Upper lobe of right lung (tissue), 1 donor: ENCODE measurements around the gene SERPINB3. TPM values are rescaled to one million over a fixed set of nuclear protein-coding genes. Genes with fewer than 3 reads are reported as not detected.

Experiments
- ATAC-seq: fragments of 200-7000 bp; cut with Tn5 transposase; one replicate; pipeline ENCODE4 v1.9.1; 2020; ENCODE audit warnings: mild to moderate bottlenecking, moderate library complexity
- DNase-seq: peaks from one replicate; pipeline ENCODE4 v3.0.0-alpha.2; 2020
- H3K27ac ChIP-seq: fragments of 200-600 bp; one replicate; pipeline ENCODE4 v1.8.0; 2022
- H3K27me3 ChIP-seq: fragments of 200-600 bp; one replicate; pipeline ENCODE4 v1.8.0; 2022; ENCODE audit warnings: mild to moderate bottlenecking
- H3K36me3 ChIP-seq: fragments of 200-600 bp; one replicate; pipeline ENCODE4 v1.8.0; 2022
- H3K4me1 ChIP-seq: fragments of 200-600 bp; one replicate; pipeline ENCODE4 v1.8.0; 2022
- H3K4me3 ChIP-seq: fragments of 200-600 bp; one replicate; pipeline ENCODE4 v1.8.0; 2022; ENCODE audit warnings: mild to moderate bottlenecking
- H3K9me3 ChIP-seq: fragments of 200-600 bp; one replicate; pipeline ENCODE4 v1.8.0; 2022
- intact Hi-C: fragments of 100-400 bp; cut with DNase I; formaldehyde crosslinking; loops from one replicate; pipeline ENCODE4 v1.11.0; 2022
- total RNA-seq: library from RNA; stranded (reverse); fragmentation: NEBNext Ultra II Directional; extraction: Animal tissue kit (Norgen Biotek cat#: 25700); gene quantifications from one replicate; pipeline ENCODE4 v1.2.1, GENCODE V29; 2021
- TF ChIP-seq, protein P1 (sequence below): fragments of 200-600 bp; IDR thresholded peaks from one replicate; pipeline ENCODE4 v1.8.0; 2022; ENCODE audit warnings: antibody characterized with exemption
- donor health status: DM: no; HTN: yes; CAD: no; lungs with severe emphysema.

Gene SERPINB3
- total RNA-seq, 1 donor from 2014 or later: not detected

DNA sequence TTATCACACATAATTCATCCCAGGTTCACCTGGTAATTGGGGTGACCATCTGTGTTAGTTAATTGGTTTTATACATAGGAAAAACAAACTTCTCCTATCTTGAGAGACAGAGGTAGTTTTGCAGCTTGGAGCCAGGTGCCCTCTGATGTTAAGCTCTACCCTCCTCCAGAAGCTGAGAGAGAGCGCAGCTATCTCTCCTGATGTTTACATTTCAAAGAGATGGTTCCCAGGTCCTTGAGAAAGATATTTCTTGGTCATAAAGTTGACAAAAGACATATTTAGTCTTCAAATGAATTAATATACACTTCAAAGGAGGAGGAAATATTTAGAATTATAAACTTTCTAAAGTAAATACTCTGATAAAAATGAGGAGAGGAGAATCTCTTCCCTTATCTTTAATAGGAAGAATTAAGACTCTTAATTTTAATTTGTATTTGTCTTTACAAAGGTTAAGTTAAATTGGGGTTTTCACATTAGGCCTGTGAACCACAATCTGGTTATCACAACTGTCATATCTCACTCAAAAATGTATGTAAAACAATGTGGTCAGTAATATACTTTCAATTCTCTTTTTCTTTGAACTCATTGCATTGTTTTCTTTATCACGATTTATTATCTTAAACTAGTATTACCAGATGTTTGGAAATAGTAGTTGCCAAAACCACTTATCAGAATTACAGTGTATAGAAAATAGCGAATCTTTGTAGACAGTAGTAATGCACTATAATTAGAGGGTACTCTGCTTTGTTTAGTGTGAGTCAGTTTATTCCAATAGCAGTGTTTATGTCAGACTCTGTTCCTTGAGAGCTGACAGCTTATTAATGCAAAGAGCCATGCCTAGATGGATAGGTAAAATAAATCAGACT lies 44.4 kb downstream of the SERPINB3 start:
- no peak for DNase-seq

DNA sequence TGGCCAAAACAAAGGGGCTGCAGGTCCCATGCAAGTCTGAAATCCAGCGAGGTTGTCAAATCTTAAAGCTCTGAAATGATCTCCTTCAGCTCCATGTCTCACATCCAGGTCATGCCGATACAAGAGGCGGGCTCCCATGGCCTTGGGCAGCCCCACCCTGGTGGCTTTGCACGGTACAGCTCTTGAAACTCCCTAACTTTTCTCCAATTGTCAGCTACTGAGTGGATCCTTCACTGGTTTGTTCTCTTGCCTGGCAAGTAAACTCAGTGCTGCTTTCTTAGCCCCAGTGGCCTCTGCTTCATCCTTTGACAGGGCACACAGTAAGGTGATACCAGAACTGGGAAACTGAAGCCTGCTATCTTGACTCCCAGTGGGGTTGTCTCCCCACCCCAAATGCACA lies 48.3 kb downstream of the SERPINB3 start:
- ATAC-seq (no peak), DNase-seq (no peak)
- H3K4me3 ChIP-seq: no peak overlapping the region
- no peaks in the 10 kb centered on the region for H3K36me3 ChIP-seq
- no peaks in the 10 kb centered on the region for H3K27me3 ChIP-seq
- intact Hi-C loops: no loop called here
- H3K4me1 ChIP-seq: no peaks in the 10 kb centered on the region
- H3K9me3 ChIP-seq: no peaks in the 10 kb centered on the region
- H3K27ac ChIP-seq: no peak overlapping the region
- TF ChIP-seq, protein P1, sequence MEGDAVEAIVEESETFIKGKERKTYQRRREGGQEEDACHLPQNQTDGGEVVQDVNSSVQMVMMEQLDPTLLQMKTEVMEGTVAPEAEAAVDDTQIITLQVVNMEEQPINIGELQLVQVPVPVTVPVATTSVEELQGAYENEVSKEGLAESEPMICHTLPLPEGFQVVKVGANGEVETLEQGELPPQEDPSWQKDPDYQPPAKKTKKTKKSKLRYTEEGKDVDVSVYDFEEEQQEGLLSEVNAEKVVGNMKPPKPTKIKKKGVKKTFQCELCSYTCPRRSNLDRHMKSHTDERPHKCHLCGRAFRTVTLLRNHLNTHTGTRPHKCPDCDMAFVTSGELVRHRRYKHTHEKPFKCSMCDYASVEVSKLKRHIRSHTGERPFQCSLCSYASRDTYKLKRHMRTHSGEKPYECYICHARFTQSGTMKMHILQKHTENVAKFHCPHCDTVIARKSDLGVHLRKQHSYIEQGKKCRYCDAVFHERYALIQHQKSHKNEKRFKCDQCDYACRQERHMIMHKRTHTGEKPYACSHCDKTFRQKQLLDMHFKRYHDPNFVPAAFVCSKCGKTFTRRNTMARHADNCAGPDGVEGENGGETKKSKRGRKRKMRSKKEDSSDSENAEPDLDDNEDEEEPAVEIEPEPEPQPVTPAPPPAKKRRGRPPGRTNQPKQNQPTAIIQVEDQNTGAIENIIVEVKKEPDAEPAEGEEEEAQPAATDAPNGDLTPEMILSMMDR: no peak

More for the DNA sequence above, 44.4 kb downstream of the SERPINB3 start:
- intact Hi-C loops: no loop called here
- H3K27me3 ChIP-seq: no peaks in the 10 kb centered on the region
- no peak for ATAC-seq
- H3K36me3 ChIP-seq: no peaks in the 10 kb centered on the region
- H3K4me1 ChIP-seq: no peaks in the 10 kb centered on the region
- no peaks in the 10 kb centered on the region for H3K9me3 ChIP-seq
- no peak overlapping the region for H3K4me3 ChIP-seq
- no peak overlapping the region for H3K27ac ChIP-seq
- TF ChIP-seq, protein P1: no peak

DNA sequence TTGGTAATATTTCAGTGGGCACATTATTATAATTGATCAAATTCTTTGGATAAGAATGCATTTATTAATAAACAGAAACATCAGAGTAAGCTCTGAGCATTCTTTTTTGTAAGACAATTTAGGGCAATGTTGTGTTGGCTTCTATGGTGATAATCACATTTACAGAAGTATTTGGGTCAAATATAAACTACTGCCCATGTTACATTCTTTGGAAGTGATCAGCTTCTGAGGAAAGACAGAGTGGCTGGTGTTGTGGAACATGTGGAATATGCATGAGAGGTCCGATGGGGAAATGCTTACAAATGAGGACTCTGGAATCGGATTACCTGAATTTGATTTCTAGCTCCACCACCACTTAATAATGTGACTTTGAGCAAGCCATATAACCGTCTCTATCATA lies 55.2 kb downstream of the SERPINB3 start:
- intact Hi-C loops: no loop called here
- ATAC-seq: no peak
- no peak for DNase-seq
- Histone ChIP-seq H3K27ac (no peak overlapping the region), H3K27me3 (no peaks in the 10 kb centered on the region), H3K4me3 (no peak overlapping the region), H3K4me1 (no peaks in the 10 kb centered on the region), H3K9me3 (no peaks in the 10 kb centered on the region), H3K36me3 (no peaks in the 10 kb centered on the region)
- TF ChIP-seq, protein P1: no peak

Other genes starting within 250 kb of the SERPINB3 start
- 58.7 TPM for gene VPS4B, start 239.4 kb downstream of the SERPINB3 start, total RNA-seq
- gene SERPINB5, start 184.9 kb downstream of the SERPINB3 start, total RNA-seq: 0.55 TPM
- gene SERPINB12, start 119.5 kb downstream of the SERPINB3 start, total RNA-seq: not detected
- gene SERPINB13, start 74.5 kb downstream of the SERPINB3 start, total RNA-seq: not detected
- gene SERPINB4, start 17.6 kb downstream of the SERPINB3 start, total RNA-seq: not detected
- gene SERPINB11, start 41.1 kb upstream of the SERPINB3 start, total RNA-seq: not detected
- gene SERPINB7, start 113.5 kb upstream of the SERPINB3 start, total RNA-seq: 0.29 TPM
- gene SERPINB2, start 225.8 kb upstream of the SERPINB3 start, total RNA-seq: 0.38 TPM
- gene SERPINB10, start 246.1 kb upstream of the SERPINB3 start, total RNA-seq: not detected